Astrocyte of the cerebellum (primary cell): Measurements from ENCODE around the gene MYO1H.

Experiments used
- DNase-seq: peaks from one replicate; pipeline ENCODE4 v3.0.0-alpha.2; 2011; ENCODE audit warnings: low read depth
- H3K4me3 ChIP-seq: 2 replicates; pipeline ENCODE4 v1.5.1; 2011; ENCODE audit warnings: mild to moderate bottlenecking, low read depth, low read length, moderate library complexity
- in situ Hi-C: cut with HindIII; loops from 2 replicates; pipeline ENCODE4 v1.10.0; 2017; ENCODE audit warnings: low sequenced_read_pairs
- TF ChIP-seq, protein P1 (sequence below): IDR thresholded peaks from 2 replicates; pipeline ENCODE4 v1.5.1; 2012; ENCODE audit warnings: low read length, low read depth, moderate library complexity, mild to moderate bottlenecking; ENCODE audit errors: missing control alignments

The MYO1H gene

DNA sequence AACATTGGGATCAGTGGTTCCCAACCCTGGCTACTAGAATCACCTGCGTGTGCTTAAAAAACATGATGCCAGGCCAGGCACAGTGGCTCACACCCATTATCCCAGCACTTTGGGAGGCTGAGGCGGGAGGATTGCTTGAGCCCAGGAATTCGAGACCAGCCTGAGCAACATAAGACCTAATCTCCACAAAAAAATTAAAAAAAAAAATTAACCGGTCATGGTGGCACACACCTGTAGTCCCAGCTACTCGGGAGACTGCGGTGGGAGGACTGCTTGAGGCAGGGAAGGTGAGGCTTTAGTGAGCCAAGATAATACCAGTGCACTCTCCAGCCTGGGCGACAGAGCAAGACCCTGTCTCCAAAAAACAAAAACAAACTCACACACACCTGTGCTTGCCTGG is 127.4 kb downstream of the MYO1H start:
- DNase-seq: no peak
- TF ChIP-seq, protein P1, sequence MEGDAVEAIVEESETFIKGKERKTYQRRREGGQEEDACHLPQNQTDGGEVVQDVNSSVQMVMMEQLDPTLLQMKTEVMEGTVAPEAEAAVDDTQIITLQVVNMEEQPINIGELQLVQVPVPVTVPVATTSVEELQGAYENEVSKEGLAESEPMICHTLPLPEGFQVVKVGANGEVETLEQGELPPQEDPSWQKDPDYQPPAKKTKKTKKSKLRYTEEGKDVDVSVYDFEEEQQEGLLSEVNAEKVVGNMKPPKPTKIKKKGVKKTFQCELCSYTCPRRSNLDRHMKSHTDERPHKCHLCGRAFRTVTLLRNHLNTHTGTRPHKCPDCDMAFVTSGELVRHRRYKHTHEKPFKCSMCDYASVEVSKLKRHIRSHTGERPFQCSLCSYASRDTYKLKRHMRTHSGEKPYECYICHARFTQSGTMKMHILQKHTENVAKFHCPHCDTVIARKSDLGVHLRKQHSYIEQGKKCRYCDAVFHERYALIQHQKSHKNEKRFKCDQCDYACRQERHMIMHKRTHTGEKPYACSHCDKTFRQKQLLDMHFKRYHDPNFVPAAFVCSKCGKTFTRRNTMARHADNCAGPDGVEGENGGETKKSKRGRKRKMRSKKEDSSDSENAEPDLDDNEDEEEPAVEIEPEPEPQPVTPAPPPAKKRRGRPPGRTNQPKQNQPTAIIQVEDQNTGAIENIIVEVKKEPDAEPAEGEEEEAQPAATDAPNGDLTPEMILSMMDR: no peak
- in situ Hi-C loops: no loop called here
- H3K4me3 ChIP-seq: peak overlapping the region; percentile 84

- peak overlapping the region; percentile 84 for H3K4me3 ChIP-seq
- DNase-seq: no peak
- in situ Hi-C loops: no loop called here
- TF ChIP-seq, protein P1: no peak
Observed at GRCh38 chr12:109475993-109476806, 128.5 kb downstream of the MYO1H start.

GRCh38 chr12:109476807-109477184 is 129.1 kb downstream of the MYO1H start:
- TF ChIP-seq, protein P1: no peak
- no peak for DNase-seq
- H3K4me3 ChIP-seq: peak overlapping the region; percentile 84
- in situ Hi-C loops: no loop called here

GRCh38 chr12:109477185-109477962 is 129.7 kb downstream of the MYO1H start, which contains the start of the genes KCTD10 and UBE3B:
TSS of gene KCTD10 (minus strand) at chr12:109477300. CDS start at chr12:109477262, 38 bp downstream.
TSS of gene UBE3B (plus strand) at chr12:109477634. CDS start at chr12:109483552, 5,918 bp downstream.
- DNase-seq: peak; percentile 72
- TF ChIP-seq, protein P1: no peak
- H3K4me3 ChIP-seq: peak within 1 kb of the TSS; percentile 84
- in situ Hi-C loops: no loop called here

DNA sequence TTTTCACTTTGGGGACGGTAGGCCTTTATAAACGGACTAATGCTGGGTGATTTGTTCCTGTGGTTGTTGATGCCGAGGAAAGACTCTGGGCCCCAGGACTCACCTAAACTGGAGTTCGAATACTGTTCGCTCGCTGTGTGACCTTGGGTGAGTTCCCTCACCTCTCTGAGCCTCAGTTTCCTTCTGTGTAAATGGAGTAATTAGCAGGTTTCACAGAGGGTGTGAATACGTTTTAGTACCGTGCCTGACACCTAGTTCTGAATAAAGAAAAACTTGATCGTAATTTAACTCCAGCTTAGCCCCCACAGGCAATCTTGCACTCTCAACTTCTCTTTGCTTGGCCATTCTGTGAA is 130.2 kb downstream of the MYO1H start:
- in situ Hi-C loops: no loop called here
- TF ChIP-seq, protein P1: no peak
- peak overlapping the region; percentile 84 for H3K4me3 ChIP-seq
- no peak for DNase-seq

GRCh38 chr12:109479761-109480160 is 132.1 kb downstream of the MYO1H start:
- no peak for DNase-seq
- H3K4me3 ChIP-seq: no peak overlapping the region
- TF ChIP-seq, protein P1: no peak
- in situ Hi-C loops: no loop called here
